Upper lobe of left lung (tissue), 6 donors: ENCODE measurements around the gene GPR31. TPM values are rescaled to one million over a fixed set of nuclear protein-coding genes. Genes with fewer than 3 reads are reported as not detected.

Experiments used
- ATAC-seq, 2 donors: fragments of 200-7000 bp; cut with Tn5 transposase; one replicate each; pipeline ENCODE4 v1.9.1; 2022; ENCODE audit warnings: mild to moderate bottlenecking in 2 of 2, moderate library complexity in 2 of 2; ENCODE audit not compliant: low FRiP score in 2 of 2
- DNase-seq, 2 donors: peaks; one replicate each; pipeline ENCODE4 v3.0.0-alpha.2; 2019 to 2020
- H3K27ac ChIP-seq, 4 donors: fragments of 200-600 bp; sonication (generic); one replicate each; pipeline ENCODE4 v1.5.1; 2016 to 2019
- H3K27me3 ChIP-seq, 4 donors: fragments of 200-600 bp; sonication (generic); one replicate each; pipeline ENCODE4 v1.5.1; 2017 to 2019
- H3K36me3 ChIP-seq, 4 donors: fragments of 200-600 bp; sonication (generic); one replicate each; pipeline ENCODE4 v1.5.1; 2016 to 2019
- H3K4me1 ChIP-seq, 4 donors: fragments of 200-600 bp; sonication (generic); one replicate each; pipeline ENCODE4 v1.5.1; 2018 to 2019
- H3K4me3 ChIP-seq, 4 donors: fragments of 200-600 bp; sonication (generic); one replicate each; pipeline ENCODE4 v1.5.1; 2017 to 2019; ENCODE audit warnings: mild to moderate bottlenecking in 2 of 4, moderate library complexity in 1 of 4
- H3K9me3 ChIP-seq, 4 donors: fragments of 200-600 bp; sonication (generic); one replicate each; pipeline ENCODE4 v1.5.1; 2018 to 2019
- CTCF ChIP-seq, 6 experiments: fragments of 450-650 bp in 4 of 6; fragments of 200-600 bp in 2 of 6; sonication (generic) in 2 of 6; IDR thresholded peaks; one replicate each; pipeline ENCODE4 v1.5.1; 2016 to 2019; ENCODE audit warnings: antibody characterized with exemption in 6 of 6
- EP300 ChIP-seq, 4 donors: sonication (generic); formaldehyde crosslinking; IDR thresholded peaks; one replicate each; pipeline ENCODE4 v1.5.1; 2017; ENCODE audit warnings: antibody characterized with exemption in 4 of 4, control low read depth in 2 of 4
- POLR2A ChIP-seq, 4 donors: fragments of 450-650 bp; IDR thresholded peaks; one replicate each; pipeline ENCODE4 v1.5.1; 2016 to 2017; ENCODE audit warnings: antibody characterized with exemption in 4 of 4, mild to moderate bottlenecking in 2 of 4
- POLR2AphosphoS5 ChIP-seq, 2 donors: sonication (generic); formaldehyde crosslinking; IDR thresholded peaks; one replicate each; pipeline ENCODE4 v1.5.1; 2017; ENCODE audit warnings: antibody characterized with exemption in 2 of 2
- WGBS, 2 donors: methylation state at CpG; one replicate each; pipeline ENCODE4 v1.1.5; 2017 to 2018; 5-methylcytosine and 5-hydroxymethylcytosine counted together
- total RNA-seq, 6 donors: library from RNA; depleted of rRNA in 4 of 6; stranded (reverse); fragments of >200 nt in 4 of 6; gene quantifications; one replicate each; pipeline versions ENCODE4 v1.1.0 to v1.2.1, GENCODE V29; 2016 to 2021
- donor health status: DM: no; HTN: no; CAD: no; lungs with moderate emphysema.
- donor health status: DM: no; HTN: yes; CAD: no; lungs with severe emphysema.

GPR31 gene
- total RNA-seq, 6 donors from 2014 or later = not detected

GRCh38 chr6:167165858-167166471, 8.2 kb upstream of the GPR31 start:
- WGBS, 2 donors = 74 to 76% methylated on average over 2 of the region's 2 CpGs
- Histone ChIP-seq H3K27ac (no peak overlapping the region), H3K4me3 (no peak overlapping the region), H3K36me3 (no peaks in the 10 kb centered on the region), H3K9me3 (no peaks in the 10 kb centered on the region), H3K27me3 (no peaks in the 10 kb centered on the region), H3K4me1 (no peaks in the 10 kb centered on the region)
- DNase-seq (no peak), ATAC-seq (no peak)
- TF ChIP-seq POLR2AphosphoS5 (IDR thresholded peaks at IDR 0.05) (no peak), CTCF (IDR thresholded peaks at IDR 0.05) (no peak), EP300 (IDR thresholded peaks at IDR 0.05) (no peak), POLR2A (IDR thresholded peaks at IDR 0.05) (no peak)

GRCh38 chr6:167164261-167164660, 6.5 kb upstream of the GPR31 start:
- no peak for TF ChIP-seq POLR2AphosphoS5 (IDR thresholded peaks at IDR 0.05)
- no peak for TF ChIP-seq CTCF (IDR thresholded peaks at IDR 0.05)
- TF ChIP-seq POLR2A (IDR thresholded peaks at IDR 0.05) = no peak
- TF ChIP-seq EP300 (IDR thresholded peaks at IDR 0.05) = no peak
- Histone ChIP-seq H3K36me3 (no peaks in the 10 kb centered on the region), H3K27me3 (no peaks in the 10 kb centered on the region), H3K27ac (no peak overlapping the region), H3K4me3 (no peak overlapping the region), H3K4me1 (no peaks in the 10 kb centered on the region), H3K9me3 (no peaks in the 10 kb centered on the region)
- DNase-seq = no peak
- no peak for ATAC-seq
- WGBS, 2 donors = 66 to 69% methylated on average over 3 of the region's 3 CpGs

DNA sequence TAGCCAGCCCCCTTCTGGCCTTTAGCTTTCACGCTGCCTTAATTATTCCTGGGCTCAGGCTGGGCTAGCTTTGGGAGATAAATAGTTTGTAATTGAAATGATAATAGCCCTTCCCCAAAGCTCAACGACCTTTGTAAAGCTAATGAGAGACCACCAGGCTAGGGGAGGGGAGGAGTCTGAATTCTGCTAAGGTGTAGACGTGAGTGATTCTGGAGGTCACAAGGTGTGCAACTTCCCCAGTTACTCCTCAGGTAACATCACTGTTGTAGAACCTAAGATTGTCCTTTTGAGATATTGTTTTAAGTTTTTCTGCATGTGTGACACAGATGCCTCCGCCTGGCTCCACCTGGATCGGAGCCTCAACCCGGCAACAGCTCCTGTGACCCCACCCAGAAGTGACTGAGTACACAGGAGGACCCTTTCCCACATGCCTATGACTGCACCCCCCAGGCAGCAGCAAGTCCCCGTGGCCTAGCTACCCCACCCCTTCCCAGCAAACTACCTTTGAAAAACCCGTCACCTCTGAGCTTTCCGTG, 5.8 kb upstream of the GPR31 start:
- TF ChIP-seq POLR2AphosphoS5 (IDR thresholded peaks at IDR 0.05) = no peak
- WGBS, 2 donors = 76 to 81% methylated on average over 9 of the region's 9 CpGs
- no peak overlapping the region for H3K4me3 ChIP-seq
- H3K4me1 ChIP-seq = no peaks in the 10 kb centered on the region
- no peaks in the 10 kb centered on the region for H3K27me3 ChIP-seq
- ATAC-seq = no peak
- no peak overlapping the region for H3K27ac ChIP-seq
- no peaks in the 10 kb centered on the region for H3K9me3 ChIP-seq
- no peaks in the 10 kb centered on the region for H3K36me3 ChIP-seq
- DNase-seq = no peak

DNA sequence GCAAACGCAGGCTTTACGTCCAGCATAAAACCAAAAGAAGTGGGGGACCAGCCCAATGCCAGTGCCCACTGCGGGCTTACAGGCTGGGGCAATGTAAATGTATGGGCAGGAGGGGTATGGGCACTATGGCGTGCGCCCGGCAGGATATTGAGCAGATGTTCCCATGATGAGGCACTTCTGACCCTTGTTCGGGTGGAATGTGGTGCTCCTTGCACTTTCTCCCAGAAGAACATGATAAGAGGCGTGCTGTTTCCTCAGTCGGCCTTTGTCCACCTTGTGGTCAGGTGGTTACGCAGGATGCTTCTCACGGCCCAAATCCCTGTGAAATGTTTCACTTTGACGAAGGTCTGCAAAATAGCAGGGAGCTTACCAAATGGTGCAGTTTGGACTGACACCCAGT, 4.8 kb upstream of the GPR31 start:
- ATAC-seq = no peak
- Histone ChIP-seq H3K27me3 (no peaks in the 10 kb centered on the region), H3K4me1 (no peaks in the 10 kb centered on the region), H3K9me3 (no peaks in the 10 kb centered on the region), H3K4me3 (no peak overlapping the region), H3K36me3 (no peaks in the 10 kb centered on the region), H3K27ac (no peak overlapping the region)
- WGBS, 2 donors = 78 to 87% methylated on average over 12 of the region's 12 CpGs
- TF ChIP-seq EP300 (IDR thresholded peaks at IDR 0.05) (no peak), POLR2AphosphoS5 (IDR thresholded peaks at IDR 0.05) (no peak), POLR2A (IDR thresholded peaks at IDR 0.05) (no peak), CTCF (IDR thresholded peaks at IDR 0.05) (no peak)
- no peak for DNase-seq

GRCh38 chr6:167161851-167162467, 4.2 kb upstream of the GPR31 start:
- H3K4me1 ChIP-seq = no peaks in the 10 kb centered on the region
- H3K9me3 ChIP-seq = no peaks in the 10 kb centered on the region
- no peaks in the 10 kb centered on the region for H3K36me3 ChIP-seq
- H3K4me3 ChIP-seq = no peak overlapping the region
- no peak for TF ChIP-seq POLR2A (IDR thresholded peaks at IDR 0.05)
- no peak for TF ChIP-seq EP300 (IDR thresholded peaks at IDR 0.05)
- no peak for TF ChIP-seq POLR2AphosphoS5 (IDR thresholded peaks at IDR 0.05)
- TF ChIP-seq CTCF (IDR thresholded peaks at IDR 0.05) = no peak
- DNase-seq = no peak
- H3K27me3 ChIP-seq = no peaks in the 10 kb centered on the region
- WGBS, 2 donors = 97 to 100% methylated on average over 5 of the region's 5 CpGs
- no peak overlapping the region for H3K27ac ChIP-seq
- no peak for ATAC-seq
